K562 (cell line): ENCODE measurements around the gene CCDC124. TPM values are rescaled to one million over a fixed set of nuclear protein-coding genes. Genes with fewer than 3 reads are reported as not detected.

ENCODE experiments used
- BRD9 ChIP-seq: fragments of 450-650 bp; IDR thresholded peaks from 2 replicates; pipeline ENCODE4 v1.6.1; 2018; ENCODE audit warnings: low read depth; ENCODE audit not compliant: partially characterized antibody
- ETV5 ChIP-seq: sonication (generic); formaldehyde crosslinking; IDR thresholded peaks from 2 replicates; pipeline ENCODE4 v1.4.0; 2020; ENCODE audit warnings: low read depth, mild to moderate bottlenecking, missing genetic modification reagents
- KLF16 ChIP-seq: IDR thresholded peaks from 2 replicates; pipeline ENCODE4 v1.6.1; 2016; ENCODE audit warnings: antibody characterized with exemption
- PURB ChIP-seq: sonication (generic); formaldehyde crosslinking; IDR thresholded peaks from 2 replicates; pipeline ENCODE4 v1.9.0; 2021; ENCODE audit warnings: low read depth, mild to moderate bottlenecking, missing genetic modification reagents
- RREB1 ChIP-seq: fragments of 250-450 bp; sonication (Bioruptor Pico); IDR thresholded peaks from 2 replicates; pipeline ENCODE4 v1.4.0; 2020
- SMAD1 ChIP-seq: fragments of 150-350 bp; IDR thresholded peaks from 2 replicates; pipeline ENCODE4 v1.6.1; 2014; ENCODE audit warnings: low read length, low read depth; ENCODE audit not compliant: partially characterized antibody
- TEAD1 ChIP-seq, 2 experiments: fragments of 450-650 bp in 1 of 2; sonication (generic) in 1 of 2; formaldehyde crosslinking; IDR thresholded peaks; 2 replicates each; pipeline versions ENCODE4 v1.4.0 to v1.8.0; 2020 to 2022; ENCODE audit warnings: mild to moderate bottlenecking in 2 of 2, missing genetic modification reagents in 1 of 2
- U2AF2 ChIP-seq: fragments of 200-400 bp; formaldehyde crosslinking; optimal IDR thresholded peaks from 2 replicates; pipeline ENCODE3; 2017; ENCODE audit warnings: low read depth, mild to moderate bottlenecking, low read length
- YY1 ChIP-seq, 3 experiments: IDR thresholded peaks; 2 replicates each; pipeline ENCODE4 v1.6.1; 2011; ENCODE audit warnings: low read length in 2 of 3, mild to moderate bottlenecking in 2 of 3, moderate library complexity in 2 of 3, borderline replicate concordance in 1 of 3, control low read depth in 1 of 3, low read depth in 1 of 3; ENCODE audit not compliant: insufficient read depth in 3 of 3, insufficient replicate concordance in 2 of 3, control insufficient read depth in 1 of 3, insufficient read length in 1 of 3; ENCODE audit errors: extremely low read depth in 1 of 3
- ZC3H8 ChIP-seq: fragments of 450-650 bp; IDR thresholded peaks from 2 replicates; pipeline ENCODE4 v1.6.1; 2017
- ZFP1 ChIP-seq: fragments of 450-650 bp; formaldehyde crosslinking; IDR thresholded peaks from 2 replicates; pipeline ENCODE4 v1.4.0; 2020; ENCODE audit warnings: mild to moderate bottlenecking, mixed read lengths
- ZKSCAN8 ChIP-seq: fragments of 200-800 bp; sonication (Bioruptor generic); IDR thresholded peaks from 2 replicates; pipeline ENCODE4 v1.6.1; 2016; ENCODE audit warnings: missing genetic modification characterization, missing compliant biosample characterization
- ZNF212 ChIP-seq: fragments of 450-650 bp; formaldehyde crosslinking; IDR thresholded peaks from 2 replicates; pipeline ENCODE4 v1.4.0; 2020; ENCODE audit warnings: mild to moderate bottlenecking
- polyA plus RNA-seq, 8 experiments: library from polyadenylated mRNA; depleted of rRNA in 4 of 8; stranded (reverse) in 5 of 8; unstranded in 3 of 8; fragments of >200 nt; fragmentation: Nextera tagmentation in 2 of 8; fragmentation: Illumina TruSeq in 1 of 8; extraction: Ambion mirVana in 2 of 8; extraction: Trizol in 1 of 8; gene quantifications; 2 replicates each; pipeline versions ENCODE4 v1.2.1 to v1.2.3, GENCODE V29; 2011 to 2014; ENCODE audit warnings: inconsistent platforms in 1 of 8, missing spikeins in 1 of 8
- total RNA-seq, 7 experiments: library from RNA; depleted of rRNA in 6 of 7; stranded (reverse); fragments of >200 nt in 6 of 7; fragmentation: Illumina TruSeq in 2 of 7; extraction: Trizol in 2 of 7; gene quantifications; 2 replicates each; pipeline versions ENCODE4 v1.2.1 to v1.2.3, GENCODE V29; 2011 to 2021; ENCODE audit warnings: low replicate concordance in 1 of 7
- TF ChIP-seq, protein P1 (sequence below): IDR thresholded peaks from 3 replicates; pipeline ENCODE4 v1.6.1; 2011; ENCODE audit warnings: borderline replicate concordance, mild to moderate bottlenecking; ENCODE audit not compliant: insufficient read length, insufficient read depth
- TF ChIP-seq, protein P2 (sequence below), 2 experiments: fragments of 450-650 bp in 1 of 2; IDR thresholded peaks; 2 replicates each; pipeline ENCODE4 v1.6.1; 2011 to 2017; ENCODE audit warnings: low read depth in 2 of 2, antibody characterized with exemption in 1 of 2, borderline replicate concordance in 1 of 2, low read length in 1 of 2, mild to moderate bottlenecking in 1 of 2, mixed read lengths in 1 of 2; ENCODE audit not compliant: control insufficient read depth in 1 of 2

The CCDC124 gene
- total and polyA plus RNA-seq, 9 of the 15 experiments (the other 6 are each of a cell fraction or from before 2014, with no cell fraction given): 5.8 to 234 (median 40.1) TPM

- no peak for TF ChIP-seq U2AF2
- no peak for TF ChIP-seq ZC3H8
- peak in 2 of 3 experiments; percentile 40 to 62 for TF ChIP-seq YY1 (IDR thresholded peaks at IDR 0.05; ENCODE audit: borderline replicate concordance in 1 of 3, control insufficient read depth in 1 of 3, extremely low read depth in 1 of 3, insufficient read depth in 3 of 3, insufficient read length in 1 of 3, insufficient replicate concordance in 2 of 3, low read depth in 1 of 3, low read length in 2 of 3)
- no peak for TF ChIP-seq SMAD1
- TF ChIP-seq, protein P1, sequence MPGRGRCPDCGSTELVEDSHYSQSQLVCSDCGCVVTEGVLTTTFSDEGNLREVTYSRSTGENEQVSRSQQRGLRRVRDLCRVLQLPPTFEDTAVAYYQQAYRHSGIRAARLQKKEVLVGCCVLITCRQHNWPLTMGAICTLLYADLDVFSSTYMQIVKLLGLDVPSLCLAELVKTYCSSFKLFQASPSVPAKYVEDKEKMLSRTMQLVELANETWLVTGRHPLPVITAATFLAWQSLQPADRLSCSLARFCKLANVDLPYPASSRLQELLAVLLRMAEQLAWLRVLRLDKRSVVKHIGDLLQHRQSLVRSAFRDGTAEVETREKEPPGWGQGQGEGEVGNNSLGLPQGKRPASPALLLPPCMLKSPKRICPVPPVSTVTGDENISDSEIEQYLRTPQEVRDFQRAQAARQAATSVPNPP: no peak
- TF ChIP-seq, protein P2, sequence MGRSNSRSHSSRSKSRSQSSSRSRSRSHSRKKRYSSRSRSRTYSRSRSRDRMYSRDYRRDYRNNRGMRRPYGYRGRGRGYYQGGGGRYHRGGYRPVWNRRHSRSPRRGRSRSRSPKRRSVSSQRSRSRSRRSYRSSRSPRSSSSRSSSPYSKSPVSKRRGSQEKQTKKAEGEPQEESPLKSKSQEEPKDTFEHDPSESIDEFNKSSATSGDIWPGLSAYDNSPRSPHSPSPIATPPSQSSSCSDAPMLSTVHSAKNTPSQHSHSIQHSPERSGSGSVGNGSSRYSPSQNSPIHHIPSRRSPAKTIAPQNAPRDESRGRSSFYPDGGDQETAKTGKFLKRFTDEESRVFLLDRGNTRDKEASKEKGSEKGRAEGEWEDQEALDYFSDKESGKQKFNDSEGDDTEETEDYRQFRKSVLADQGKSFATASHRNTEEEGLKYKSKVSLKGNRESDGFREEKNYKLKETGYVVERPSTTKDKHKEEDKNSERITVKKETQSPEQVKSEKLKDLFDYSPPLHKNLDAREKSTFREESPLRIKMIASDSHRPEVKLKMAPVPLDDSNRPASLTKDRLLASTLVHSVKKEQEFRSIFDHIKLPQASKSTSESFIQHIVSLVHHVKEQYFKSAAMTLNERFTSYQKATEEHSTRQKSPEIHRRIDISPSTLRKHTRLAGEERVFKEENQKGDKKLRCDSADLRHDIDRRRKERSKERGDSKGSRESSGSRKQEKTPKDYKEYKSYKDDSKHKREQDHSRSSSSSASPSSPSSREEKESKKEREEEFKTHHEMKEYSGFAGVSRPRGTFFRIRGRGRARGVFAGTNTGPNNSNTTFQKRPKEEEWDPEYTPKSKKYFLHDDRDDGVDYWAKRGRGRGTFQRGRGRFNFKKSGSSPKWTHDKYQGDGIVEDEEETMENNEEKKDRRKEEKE (IDR thresholded peaks at IDR 0.05; ENCODE audit: borderline replicate concordance in 1 of 2, control insufficient read depth in 1 of 2, low read depth in 2 of 2, low read length in 1 of 2): no peak
- TF ChIP-seq ZFP1 (CRISPR knock-in tag): no peak
- TF ChIP-seq BRD9: no peak
- TF ChIP-seq PURB: no peak
- peak; percentile 52 for TF ChIP-seq KLF16
- no peak for TF ChIP-seq ZNF212 (CRISPR knock-in tag)
- no peak for TF ChIP-seq ETV5 (CRISPR knock-in tag)
- 0 out of 4 replicates have a peak, but pooled peaks of 1 of the 2 experiments have one; percentile 29 for TF ChIP-seq TEAD1 (CRISPR knock-in tag; IDR thresholded peaks at IDR 0.05)
- no peak for TF ChIP-seq RREB1
- TF ChIP-seq ZKSCAN8 (CRISPR knock-in tag): no peak
These were observed 15.1 kb downstream of the CCDC124 start (continued) for GRCh38 chr19:17947815-17948513.
